K562 (cell line): ENCODE data around the gene PROK2. TPM values are rescaled to one million over a fixed set of nuclear protein-coding genes. Genes with fewer than 3 reads are reported as not detected.

ENCODE experiments used
- BRCA1 ChIP-seq, 2 experiments: fragments of 450-650 bp in 1 of 2; sonication (generic) in 1 of 2; formaldehyde crosslinking in 1 of 2; IDR thresholded peaks; 2 replicates each; pipeline versions ENCODE4 v1.5.0 to v1.6.1; 2017 to 2020; ENCODE audit warnings: mild to moderate bottlenecking in 1 of 2, missing genetic modification reagents in 1 of 2
- FIP1L1 ChIP-seq: fragments of 200-400 bp; formaldehyde crosslinking; IDR thresholded peaks from 2 replicates; pipeline ENCODE4 v1.6.1; 2018; ENCODE audit warnings: mild to moderate bottlenecking, low read depth, low read length; ENCODE audit not compliant: poor library complexity, severe bottlenecking
- JUND ChIP-seq, 2 experiments: IDR thresholded peaks; 2 replicates in 1 of 2; 3 replicates in 1 of 2; pipeline ENCODE4 v1.6.1; 2011; ENCODE audit warnings: borderline replicate concordance in 2 of 2, low read depth in 2 of 2, low read length in 2 of 2, improper control_type of control experiment in 1 of 2, missing biosample characterization in 1 of 2, missing genetic modification characterization in 1 of 2, missing genetic modification reagents in 1 of 2
- NFATC3 ChIP-seq: fragments of 450-650 bp; IDR thresholded peaks from 2 replicates; pipeline ENCODE4 v1.6.1; 2017; ENCODE audit warnings: mild to moderate bottlenecking
- SNRNP70 ChIP-seq: fragments of 200-400 bp; formaldehyde crosslinking; optimal IDR thresholded peaks from 2 replicates; pipeline ENCODE3; 2017; ENCODE audit warnings: low read depth, low read length
- SOX6 ChIP-seq: fragments of 450-650 bp; IDR thresholded peaks from 2 replicates; pipeline ENCODE4 v1.6.1; 2014; ENCODE audit warnings: mild to moderate bottlenecking
- STAG1 ChIP-seq: sonication (generic); formaldehyde crosslinking; IDR thresholded peaks from 2 replicates; pipeline ENCODE4 v1.5.0; 2020; ENCODE audit warnings: missing genetic modification reagents, borderline replicate concordance
- ZFPM2 ChIP-seq: fragments of 250-450 bp; sonication (Bioruptor Pico); IDR thresholded peaks from 2 replicates; pipeline ENCODE4 v1.5.1; 2022; ENCODE audit warnings: mild to moderate bottlenecking
- ZKSCAN8 ChIP-seq: fragments of 200-800 bp; sonication (Bioruptor generic); IDR thresholded peaks from 2 replicates; pipeline ENCODE4 v1.6.1; 2016; ENCODE audit warnings: missing genetic modification characterization, missing compliant biosample characterization
- ZNF140 ChIP-seq: fragments of 250-450 bp; sonication (Bioruptor Pico); IDR thresholded peaks from 2 replicates; pipeline ENCODE4 v1.8.0; 2021; ENCODE audit warnings: moderate library complexity, mild to moderate bottlenecking, inconsistent platforms
- ZNF75A ChIP-seq: fragments of 450-650 bp; formaldehyde crosslinking; IDR thresholded peaks from 2 replicates; pipeline ENCODE4 v1.4.0; 2020; ENCODE audit warnings: mild to moderate bottlenecking
- polyA plus RNA-seq, 8 experiments: library from polyadenylated mRNA; depleted of rRNA in 4 of 8; stranded (reverse) in 5 of 8; unstranded in 3 of 8; fragments of >200 nt; fragmentation: Nextera tagmentation in 2 of 8; fragmentation: Illumina TruSeq in 1 of 8; extraction: Ambion mirVana in 2 of 8; extraction: Trizol in 1 of 8; gene quantifications; 2 replicates each; pipeline versions ENCODE4 v1.2.1 to v1.2.3, GENCODE V29; 2011 to 2014; ENCODE audit warnings: inconsistent platforms in 1 of 8, missing spikeins in 1 of 8
- total RNA-seq, 7 experiments: library from RNA; depleted of rRNA in 6 of 7; stranded (reverse); fragments of >200 nt in 6 of 7; fragmentation: Illumina TruSeq in 2 of 7; extraction: Trizol in 2 of 7; gene quantifications; 2 replicates each; pipeline versions ENCODE4 v1.2.1 to v1.2.3, GENCODE V29; 2011 to 2021; ENCODE audit warnings: low replicate concordance in 1 of 7
- TF ChIP-seq, protein P1 (sequence below), 2 experiments: fragments of 450-650 bp; IDR thresholded peaks; 2 replicates each; pipeline ENCODE4 v1.6.1; 2016
- TF ChIP-seq, protein P2 (sequence below): fragments of 250-450 bp; sonication (Bioruptor Pico); IDR thresholded peaks from 2 replicates; pipeline ENCODE4 v1.5.0; 2021
- TF ChIP-seq, protein P3 (sequence below): fragments of 250-450 bp; sonication (Bioruptor Pico); IDR thresholded peaks from 2 replicates; pipeline ENCODE4 v1.4.0; 2020
- TF ChIP-seq, protein P4 (sequence below): fragments of 200-800 bp; sonication (Bioruptor generic); IDR thresholded peaks from 2 replicates; pipeline ENCODE4 v1.6.1; 2017; ENCODE audit warnings: missing genetic modification characterization, missing compliant biosample characterization
- TF ChIP-seq, protein P5 (sequence below): sonication (generic); formaldehyde crosslinking; IDR thresholded peaks from 2 replicates; pipeline ENCODE4 v1.8.0; 2022; ENCODE audit warnings: mild to moderate bottlenecking, low read depth, missing genetic modification reagents

PROK2 gene
- total and polyA plus RNA-seq, 9 of the 15 experiments (the other 6 are each of a cell fraction or from before 2014, with no cell fraction given): 0.07 to 0.13 TPM; not detected in 7

DNA sequence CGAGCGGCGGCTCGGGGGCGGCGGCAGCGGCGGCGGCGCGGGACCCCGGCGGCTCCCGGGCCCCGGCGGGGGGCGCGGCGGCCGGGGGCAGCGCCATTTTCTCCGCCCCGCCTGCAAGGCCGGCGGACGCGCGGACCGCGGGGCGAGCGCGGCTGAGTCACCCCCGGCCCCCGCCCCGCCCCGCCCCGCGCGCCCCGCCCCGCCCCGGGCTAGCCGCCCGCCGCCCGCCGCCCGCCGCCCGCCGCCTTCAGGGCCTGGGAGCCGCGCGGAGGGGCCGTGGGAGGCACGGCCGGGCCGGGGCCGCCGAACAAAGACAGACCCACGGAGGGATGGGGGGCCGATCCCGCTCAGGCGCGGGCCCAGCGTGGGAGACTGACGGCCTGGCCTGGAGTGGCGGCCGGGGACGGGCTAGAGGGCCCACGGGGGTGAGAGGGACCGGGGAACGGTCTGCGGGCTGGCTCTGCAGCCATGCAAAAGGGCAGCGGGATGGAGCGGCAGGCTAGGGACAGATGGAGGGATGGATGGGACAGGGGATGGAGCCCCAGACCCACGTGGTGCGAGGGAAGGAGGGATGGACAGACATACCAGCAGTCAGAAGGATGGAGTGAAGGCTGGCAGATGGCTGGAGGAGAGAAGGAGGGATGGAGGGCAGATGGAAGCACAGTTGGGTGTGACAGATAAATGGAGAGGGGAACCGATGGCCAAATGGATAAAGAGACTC, 59.5 kb downstream of the PROK2 start, which contains the start of gene EIF4E3 (continued):
- TF ChIP-seq, protein P1, sequence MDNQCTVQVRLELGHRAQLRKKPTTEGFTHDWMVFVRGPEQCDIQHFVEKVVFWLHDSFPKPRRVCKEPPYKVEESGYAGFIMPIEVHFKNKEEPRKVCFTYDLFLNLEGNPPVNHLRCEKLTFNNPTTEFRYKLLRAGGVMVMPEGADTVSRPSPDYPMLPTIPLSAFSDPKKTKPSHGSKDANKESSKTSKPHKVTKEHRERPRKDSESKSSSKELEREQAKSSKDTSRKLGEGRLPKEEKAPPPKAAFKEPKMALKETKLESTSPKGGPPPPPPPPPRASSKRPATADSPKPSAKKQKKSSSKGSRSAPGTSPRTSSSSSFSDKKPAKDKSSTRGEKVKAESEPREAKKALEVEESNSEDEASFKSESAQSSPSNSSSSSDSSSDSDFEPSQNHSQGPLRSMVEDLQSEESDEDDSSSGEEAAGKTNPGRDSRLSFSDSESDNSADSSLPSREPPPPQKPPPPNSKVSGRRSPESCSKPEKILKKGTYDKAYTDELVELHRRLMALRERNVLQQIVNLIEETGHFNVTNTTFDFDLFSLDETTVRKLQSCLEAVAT (IDR thresholded peaks at IDR 0.05): no peak
- TF ChIP-seq SOX6 (no peak), ZNF75A (CRISPR knock-in tag) (no peak), SNRNP70 (no peak), NFATC3 (no peak), ZNF140 (CRISPR knock-in tag) (no peak), ZKSCAN8 (CRISPR knock-in tag) (no peak), ZFPM2 (CRISPR knock-in tag) (no peak), BRCA1 (IDR thresholded peaks at IDR 0.05) (no peak), BRCA1 (CRISPR knock-in tag; IDR thresholded peaks at IDR 0.05) (no peak), STAG1 (CRISPR knock-in tag) (no peak), JUND (IDR thresholded peaks at IDR 0.05; ENCODE audit: borderline replicate concordance, low read depth, low read length) (peak; percentile 26; the same call in 1 of the 2 replicates), JUND (tag; IDR thresholded peaks at IDR 0.05; ENCODE audit: borderline replicate concordance, low read depth, low read length) (no peak), FIP1L1 (no peak)
- TF ChIP-seq, protein P2, sequence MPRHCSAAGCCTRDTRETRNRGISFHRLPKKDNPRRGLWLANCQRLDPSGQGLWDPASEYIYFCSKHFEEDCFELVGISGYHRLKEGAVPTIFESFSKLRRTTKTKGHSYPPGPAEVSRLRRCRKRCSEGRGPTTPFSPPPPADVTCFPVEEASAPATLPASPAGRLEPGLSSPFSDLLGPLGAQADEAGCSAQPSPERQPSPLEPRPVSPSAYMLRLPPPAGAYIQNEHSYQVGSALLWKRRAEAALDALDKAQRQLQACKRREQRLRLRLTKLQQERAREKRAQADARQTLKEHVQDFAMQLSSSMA (CRISPR knock-in tag): no peak
- TF ChIP-seq, protein P3, sequence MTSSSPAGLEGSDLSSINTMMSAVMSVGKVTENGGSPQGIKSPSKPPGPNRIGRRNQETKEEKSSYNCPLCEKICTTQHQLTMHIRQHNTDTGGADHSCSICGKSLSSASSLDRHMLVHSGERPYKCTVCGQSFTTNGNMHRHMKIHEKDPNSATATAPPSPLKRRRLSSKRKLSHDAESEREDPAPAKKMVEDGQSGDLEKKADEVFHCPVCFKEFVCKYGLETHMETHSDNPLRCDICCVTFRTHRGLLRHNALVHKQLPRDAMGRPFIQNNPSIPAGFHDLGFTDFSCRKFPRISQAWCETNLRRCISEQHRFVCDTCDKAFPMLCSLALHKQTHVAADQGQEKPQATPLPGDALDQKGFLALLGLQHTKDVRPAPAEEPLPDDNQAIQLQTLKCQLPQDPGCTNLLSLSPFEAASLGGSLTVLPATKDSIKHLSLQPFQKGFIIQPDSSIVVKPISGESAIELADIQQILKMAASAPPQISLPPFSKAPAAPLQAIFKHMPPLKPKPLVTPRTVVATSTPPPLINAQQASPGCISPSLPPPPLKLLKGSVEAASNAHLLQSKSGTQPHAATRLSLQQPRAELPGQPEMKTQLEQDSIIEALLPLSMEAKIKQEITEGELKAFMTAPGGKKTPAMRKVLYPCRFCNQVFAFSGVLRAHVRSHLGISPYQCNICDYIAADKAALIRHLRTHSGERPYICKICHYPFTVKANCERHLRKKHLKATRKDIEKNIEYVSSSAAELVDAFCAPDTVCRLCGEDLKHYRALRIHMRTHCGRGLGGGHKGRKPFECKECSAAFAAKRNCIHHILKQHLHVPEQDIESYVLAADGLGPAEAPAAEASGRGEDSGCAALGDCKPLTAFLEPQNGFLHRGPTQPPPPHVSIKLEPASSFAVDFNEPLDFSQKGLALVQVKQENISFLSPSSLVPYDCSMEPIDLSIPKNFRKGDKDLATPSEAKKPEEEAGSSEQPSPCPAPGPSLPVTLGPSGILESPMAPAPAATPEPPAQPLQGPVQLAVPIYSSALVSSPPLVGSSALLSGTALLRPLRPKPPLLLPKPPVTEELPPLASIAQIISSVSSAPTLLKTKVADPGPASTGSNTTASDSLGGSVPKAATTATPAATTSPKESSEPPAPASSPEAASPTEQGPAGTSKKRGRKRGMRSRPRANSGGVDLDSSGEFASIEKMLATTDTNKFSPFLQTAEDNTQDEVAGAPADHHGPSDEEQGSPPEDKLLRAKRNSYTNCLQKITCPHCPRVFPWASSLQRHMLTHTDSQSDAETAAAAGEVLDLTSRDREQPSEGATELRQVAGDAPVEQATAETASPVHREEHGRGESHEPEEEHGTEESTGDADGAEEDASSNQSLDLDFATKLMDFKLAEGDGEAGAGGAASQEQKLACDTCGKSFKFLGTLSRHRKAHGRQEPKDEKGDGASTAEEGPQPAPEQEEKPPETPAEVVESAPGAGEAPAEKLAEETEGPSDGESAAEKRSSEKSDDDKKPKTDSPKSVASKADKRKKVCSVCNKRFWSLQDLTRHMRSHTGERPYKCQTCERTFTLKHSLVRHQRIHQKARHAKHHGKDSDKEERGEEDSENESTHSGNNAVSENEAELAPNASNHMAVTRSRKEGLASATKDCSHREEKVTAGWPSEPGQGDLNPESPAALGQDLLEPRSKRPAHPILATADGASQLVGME (CRISPR knock-in tag): no peak
- TF ChIP-seq, protein P4, sequence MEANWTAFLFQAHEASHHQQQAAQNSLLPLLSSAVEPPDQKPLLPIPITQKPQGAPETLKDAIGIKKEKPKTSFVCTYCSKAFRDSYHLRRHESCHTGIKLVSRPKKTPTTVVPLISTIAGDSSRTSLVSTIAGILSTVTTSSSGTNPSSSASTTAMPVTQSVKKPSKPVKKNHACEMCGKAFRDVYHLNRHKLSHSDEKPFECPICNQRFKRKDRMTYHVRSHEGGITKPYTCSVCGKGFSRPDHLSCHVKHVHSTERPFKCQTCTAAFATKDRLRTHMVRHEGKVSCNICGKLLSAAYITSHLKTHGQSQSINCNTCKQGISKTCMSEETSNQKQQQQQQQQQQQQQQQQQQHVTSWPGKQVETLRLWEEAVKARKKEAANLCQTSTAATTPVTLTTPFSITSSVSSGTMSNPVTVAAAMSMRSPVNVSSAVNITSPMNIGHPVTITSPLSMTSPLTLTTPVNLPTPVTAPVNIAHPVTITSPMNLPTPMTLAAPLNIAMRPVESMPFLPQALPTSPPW (CRISPR knock-in tag): peak; percentile 90
- TF ChIP-seq, protein P5, sequence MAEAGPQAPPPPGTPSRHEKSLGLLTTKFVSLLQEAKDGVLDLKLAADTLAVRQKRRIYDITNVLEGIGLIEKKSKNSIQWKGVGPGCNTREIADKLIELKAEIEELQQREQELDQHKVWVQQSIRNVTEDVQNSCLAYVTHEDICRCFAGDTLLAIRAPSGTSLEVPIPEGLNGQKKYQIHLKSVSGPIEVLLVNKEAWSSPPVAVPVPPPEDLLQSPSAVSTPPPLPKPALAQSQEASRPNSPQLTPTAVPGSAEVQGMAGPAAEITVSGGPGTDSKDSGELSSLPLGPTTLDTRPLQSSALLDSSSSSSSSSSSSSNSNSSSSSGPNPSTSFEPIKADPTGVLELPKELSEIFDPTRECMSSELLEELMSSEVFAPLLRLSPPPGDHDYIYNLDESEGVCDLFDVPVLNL (CRISPR knock-in tag): no peak
